Heart right ventricle (tissue), 16 donors: ENCODE measurements around the gene HPX. TPM values are rescaled to one million over a fixed set of nuclear protein-coding genes. Genes with fewer than 3 reads are reported as not detected.

ENCODE experiments used
- ATAC-seq, 8 donors: fragments of 200-7000 bp; cut with Tn5 transposase; one replicate each; pipeline ENCODE4 v1.9.1; 2020; ENCODE audit warnings: mild to moderate bottlenecking in 8 of 8, moderate library complexity in 8 of 8, moderate number of reproducible peaks in 1 of 8
- DNase-seq, 2 donors: peaks; one replicate each; pipeline ENCODE4 v3.0.0-alpha.2; 2020
- H3K27ac ChIP-seq, 10 donors: fragments of 200-600 bp; sonication (generic) in 2 of 10; one replicate each; pipeline versions ENCODE4 v1.5.0 to v1.8.0; 2020 to 2022; ENCODE audit warnings: mild to moderate bottlenecking in 3 of 10
- H3K27me3 ChIP-seq, 7 donors: fragments of 200-600 bp; one replicate each; pipeline ENCODE4 v1.8.0; 2021 to 2022; ENCODE audit warnings: mild to moderate bottlenecking in 2 of 7
- H3K36me3 ChIP-seq, 9 donors: fragments of 200-600 bp; sonication (generic) in 1 of 9; one replicate each; pipeline versions ENCODE4 v1.5.0 to v1.8.0; 2020 to 2022; ENCODE audit warnings: mild to moderate bottlenecking in 2 of 9
- H3K4me1 ChIP-seq, 9 donors: fragments of 200-600 bp; sonication (generic) in 1 of 9; one replicate each; pipeline versions ENCODE4 v1.5.0 to v1.8.0; 2020 to 2022; ENCODE audit warnings: mild to moderate bottlenecking in 4 of 9
- H3K4me3 ChIP-seq, 10 donors: fragments of 200-600 bp; sonication (generic) in 2 of 10; one replicate each; pipeline versions ENCODE4 v1.5.0 to v1.8.0; 2020 to 2022; ENCODE audit warnings: mild to moderate bottlenecking in 7 of 10, moderate library complexity in 2 of 10
- H3K9me3 ChIP-seq, 11 donors: fragments of 200-600 bp in 10 of 11; sonication (generic) in 2 of 11; one replicate each; pipeline versions ENCODE4 v1.5.0 to v1.8.0; 2013 to 2022; ENCODE audit warnings: mild to moderate bottlenecking in 2 of 11, control low read depth in 1 of 11, moderate library complexity in 1 of 11
- CTCF ChIP-seq, 9 donors: fragments of 200-600 bp; sonication (generic) in 2 of 9; IDR thresholded peaks; one replicate each; pipeline versions ENCODE4 v1.5.0 to v1.8.0; 2021 to 2022; ENCODE audit warnings: antibody characterized with exemption in 9 of 9, mild to moderate bottlenecking in 5 of 9, moderate library complexity in 1 of 9
- WGBS, 2 donors: extraction: QIAGEN DNeasy Blood & Tissue Kit; methylation state at CpG; one replicate each; pipeline ENCODE4 v1.1.7; 2013; ENCODE audit warnings: inconsistent platforms in 1 of 2; 5-methylcytosine and 5-hydroxymethylcytosine counted together
- intact Hi-C, 10 donors: fragments of 100-400 bp; cut with DNase I; formaldehyde crosslinking; loops; one replicate each; pipeline versions ENCODE4 v1.11.1 to v1.14.2; 2022
- polyA plus RNA-seq, 2 donors: library from polyadenylated mRNA; stranded (reverse); fragments of 200-250 nt; gene quantifications; one replicate each; pipeline ENCODE4 v1.2.3, GENCODE V29; 2013
- total RNA-seq, 10 donors: library from RNA; stranded (reverse); fragmentation: NEBNext Ultra II Directional in 3 of 10; extraction: Animal tissue kit (Norgen Biotek cat#: 25700) in 3 of 10; gene quantifications; one replicate each; pipeline versions ENCODE4 v1.2.1 to v1.2.4, GENCODE V29; 2021 to 2023
- donor health status: Arrhythmogenic right ventricular cardiomyopathy.
- donor health status: ischemic (EF 13 %, LVEDD 7.1; RV severe dilation, severe dysfunction).
- donor health status: healthy with polysubstance abuse.
- donor health status: DM: no; HTN: yes; CAD: no.
- donor health status: DM: no; HTN: no; CAD: no.
- donor health status: ischemic (EF 25% LVEDD 6.9; RV normal size, moderate dysfunction).
- donor health status: ischemic (EF 25% LVEDD 5.7; RV mildly dilated, moderate dysfunction).
- donor health status: healthy.
- donor health status: DM: yes; HTN: yes; CAD: no.
- donor health status: Ischemic cardiomyopathy.
- donor health status: ischemic (EF 35%, LVEDD 5.7; RV mildly dilated, moderate dysfunction).
- donor health status: nonischemic (EF 11% LVEDD 7.7; RV severe dilation, severe dysfunction).
- donor health status: DM: yes; HTN: yes; CAD: no.
- donor health status: PGD.
- donor health status: ischemic (EF 29% LVEDD 5.4; RV normal size, mild dysfunction).
- donor health status: nonischemic (EF 23%, LVEDD 6.1; RV moderate dilation, normal function).

The HPX gene
- total and polyA plus RNA-seq, 12 donors = 0.22 to 0.73 (median 0.40) TPM; not detected in 5

DNA sequence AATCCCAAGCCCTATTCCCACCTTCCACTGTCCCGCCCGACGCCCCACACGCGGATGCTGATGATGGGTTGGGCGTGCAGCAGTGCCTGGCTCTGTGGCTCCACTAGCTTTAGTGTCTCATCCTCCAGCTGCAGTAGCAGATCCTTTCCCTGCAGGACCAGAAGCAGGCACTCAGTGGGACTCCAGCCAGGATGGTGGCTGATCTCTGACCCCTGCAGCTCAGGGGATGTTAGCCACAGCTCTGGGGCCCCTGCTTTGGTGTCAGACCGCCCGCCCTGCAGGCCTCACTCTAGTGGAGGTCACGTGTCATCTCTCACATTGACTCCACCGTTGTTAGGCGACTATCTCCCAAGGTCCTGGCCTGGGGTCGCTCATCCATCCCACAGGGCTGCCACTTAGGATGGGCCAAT is 38.7 kb downstream of the HPX start:
- Histone ChIP-seq H3K4me1 (peaks cover 0 to 20% (median 9%) of the 10 kb centered on the region in 9 donors), H3K27ac (peak overlapping the region in 1 of 10 donors; percentile 78), H3K27me3 (no peaks in the 10 kb centered on the region), H3K4me3 (no peak overlapping the region), H3K9me3 (no peaks in the 10 kb centered on the region), H3K36me3 (peaks cover 0 to 79% (median 6%) of the 10 kb centered on the region in 9 donors)
- DNase-seq (no peak), ATAC-seq (peak in 1 of 8 donors; percentile 7)
- WGBS, 2 donors = 82 to 86% methylated on average over 12 of the region's 12 CpGs
- no peak for TF ChIP-seq CTCF (IDR thresholded peaks at IDR 0.05)
- intact Hi-C loops = no loop called here

DNA sequence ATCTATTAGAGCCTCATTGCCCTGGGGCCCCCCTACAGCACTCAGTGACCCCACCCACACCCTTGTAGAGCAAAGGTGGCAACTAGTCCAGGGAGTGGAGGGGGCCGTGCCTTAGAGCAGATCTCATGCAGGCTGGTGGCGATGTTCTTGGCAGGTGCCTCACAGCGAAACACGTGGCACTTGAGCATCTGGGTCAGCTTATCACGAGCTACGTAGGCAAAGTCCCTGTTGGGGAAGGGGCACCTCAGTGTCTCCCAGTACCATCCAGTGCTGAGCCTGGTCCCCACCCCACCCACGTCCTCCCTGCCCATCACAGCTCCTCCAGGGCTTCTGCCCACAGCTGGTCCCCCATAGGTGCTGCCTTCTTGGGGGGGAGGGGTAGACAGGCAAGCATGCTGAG is 39.3 kb downstream of the HPX start:
- WGBS, 2 donors = 63 to 83% methylated on average over 7 of the region's 7 CpGs
- Histone ChIP-seq H3K9me3 (no peaks in the 10 kb centered on the region), H3K27me3 (no peaks in the 10 kb centered on the region), H3K4me1 (peaks cover 0 to 20% (median 10%) of the 10 kb centered on the region in 9 donors), H3K36me3 (peaks cover 0 to 80% (median 3%) of the 10 kb centered on the region in 9 donors), H3K27ac (peak overlapping the region in 1 of 10 donors; percentile 78), H3K4me3 (no peak overlapping the region)
- DNase-seq = no peak
- TF ChIP-seq CTCF (IDR thresholded peaks at IDR 0.05) = no peak
- peak in 4 of 8 donors; percentile 24 to 42 (median 26) for ATAC-seq
- intact Hi-C loops = no loop called here

DNA sequence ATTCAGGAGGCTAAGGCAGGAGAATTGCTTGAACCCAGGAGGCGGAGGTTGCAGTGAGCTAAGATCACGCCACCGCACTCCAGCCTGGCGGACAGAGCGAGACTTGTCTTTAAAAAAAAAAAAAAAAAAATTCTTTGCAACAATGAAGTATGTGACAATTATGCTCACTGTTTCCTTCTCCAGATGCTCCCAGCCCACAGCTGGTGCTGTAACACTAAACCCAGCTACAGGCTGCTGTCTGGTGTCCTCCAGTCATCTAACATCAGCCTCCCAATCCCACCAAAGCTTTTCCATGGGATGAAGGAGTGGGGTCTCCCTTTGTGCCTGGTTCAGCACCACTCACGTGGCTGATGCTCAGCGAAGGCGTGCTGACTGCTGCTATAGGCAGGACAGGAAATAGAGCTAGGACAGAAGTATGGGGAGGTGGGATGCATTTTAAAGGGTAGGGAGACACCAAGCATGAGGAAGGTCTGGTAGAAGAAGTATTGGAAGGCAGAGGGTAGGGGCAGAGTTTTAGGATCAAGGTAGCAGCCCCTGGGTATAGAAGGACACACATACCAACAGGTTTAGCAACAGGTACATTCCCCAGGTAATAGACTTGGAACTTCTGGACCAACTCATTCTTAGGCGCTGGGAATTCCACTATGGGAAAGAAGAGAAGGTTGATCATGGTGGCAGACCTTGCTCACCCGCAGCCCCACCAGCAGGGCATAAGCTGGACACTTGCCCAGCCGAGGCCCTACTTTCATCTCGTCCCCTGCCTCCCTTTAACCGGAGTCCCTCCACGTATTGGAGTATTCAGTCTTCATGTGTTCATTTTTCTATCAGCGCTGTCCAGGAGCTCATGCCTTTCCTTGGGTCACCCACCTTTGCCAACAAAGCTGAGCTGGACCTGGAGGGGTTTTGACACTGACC is 40.1 kb downstream of the HPX start:
- 96% methylated on average over 15 of the region's 15 CpGs for WGBS, 2 donors

More for the DNA sequence above, 40.1 kb downstream of the HPX start:
- intact Hi-C loops = no loop called here
- no peak for DNase-seq
- Histone ChIP-seq H3K4me1 (peaks cover 0 to 20% (median 10%) of the 10 kb centered on the region in 9 donors), H3K4me3 (no peak overlapping the region), H3K9me3 (no peaks in the 10 kb centered on the region), H3K36me3 (peaks cover 0 to 79% (median 3%) of the 10 kb centered on the region in 9 donors), H3K27me3 (no peaks in the 10 kb centered on the region), H3K27ac (no peak overlapping the region)
- TF ChIP-seq CTCF (IDR thresholded peaks at IDR 0.05) = no peak
- ATAC-seq = no peak
